ENCODE results near the gene CPNE7. TPM values are rescaled to one million over a fixed set of nuclear protein-coding genes. Genes with fewer than 3 reads are reported as not detected.

CPNE7 gene
- total and polyA plus RNA-seq, 2 of the 4 experiments (the other 2 are of a cell fraction): 5.4 to 17.4 TPM

- peak overlapping the region in 1 of 2 experiments; percentile 51; a peak in 2 of 4 replicates for H4K8ac ChIP-seq (ENCODE audit: low read depth in 2 of 2, low read length in 2 of 2)
- CTCF ChIA-PET: no interaction called here
- TF ChIP-seq SMC3 (IDR thresholded peaks at IDR 0.05; ENCODE audit: low read depth, low read length) (no peak), RFX5 (IDR thresholded peaks at IDR 0.05; ENCODE audit: low read depth, low read length) (no peak), CEBPB (IDR thresholded peaks at IDR 0.05; ENCODE audit: low read depth, low read length) (no peak), CHD1 (IDR thresholded peaks at IDR 0.05; ENCODE audit: low read depth, low read length) (no peak), BHLHE40 (IDR thresholded peaks at IDR 0.05; ENCODE audit: low read depth, low read length) (no peak), NFE2L2 (IDR thresholded peaks at IDR 0.05; ENCODE audit: low read depth, low read length) (no peak), MAFK (IDR thresholded peaks at IDR 0.05; ENCODE audit: low read depth, low read length) (no peak)
- TF ChIP-seq, protein P1, sequence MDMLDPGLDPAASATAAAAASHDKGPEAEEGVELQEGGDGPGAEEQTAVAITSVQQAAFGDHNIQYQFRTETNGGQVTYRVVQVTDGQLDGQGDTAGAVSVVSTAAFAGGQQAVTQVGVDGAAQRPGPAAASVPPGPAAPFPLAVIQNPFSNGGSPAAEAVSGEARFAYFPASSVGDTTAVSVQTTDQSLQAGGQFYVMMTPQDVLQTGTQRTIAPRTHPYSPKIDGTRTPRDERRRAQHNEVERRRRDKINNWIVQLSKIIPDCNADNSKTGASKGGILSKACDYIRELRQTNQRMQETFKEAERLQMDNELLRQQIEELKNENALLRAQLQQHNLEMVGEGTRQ (IDR thresholded peaks at IDR 0.05; ENCODE audit: low read depth, low read length): no peak
- TF ChIP-seq, protein P2, sequence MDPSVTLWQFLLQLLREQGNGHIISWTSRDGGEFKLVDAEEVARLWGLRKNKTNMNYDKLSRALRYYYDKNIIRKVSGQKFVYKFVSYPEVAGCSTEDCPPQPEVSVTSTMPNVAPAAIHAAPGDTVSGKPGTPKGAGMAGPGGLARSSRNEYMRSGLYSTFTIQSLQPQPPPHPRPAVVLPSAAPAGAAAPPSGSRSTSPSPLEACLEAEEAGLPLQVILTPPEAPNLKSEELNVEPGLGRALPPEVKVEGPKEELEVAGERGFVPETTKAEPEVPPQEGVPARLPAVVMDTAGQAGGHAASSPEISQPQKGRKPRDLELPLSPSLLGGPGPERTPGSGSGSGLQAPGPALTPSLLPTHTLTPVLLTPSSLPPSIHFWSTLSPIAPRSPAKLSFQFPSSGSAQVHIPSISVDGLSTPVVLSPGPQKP (IDR thresholded peaks at IDR 0.05; ENCODE audit: borderline replicate concordance, low read depth, low read length): no peak
- TF ChIP-seq, protein P3, sequence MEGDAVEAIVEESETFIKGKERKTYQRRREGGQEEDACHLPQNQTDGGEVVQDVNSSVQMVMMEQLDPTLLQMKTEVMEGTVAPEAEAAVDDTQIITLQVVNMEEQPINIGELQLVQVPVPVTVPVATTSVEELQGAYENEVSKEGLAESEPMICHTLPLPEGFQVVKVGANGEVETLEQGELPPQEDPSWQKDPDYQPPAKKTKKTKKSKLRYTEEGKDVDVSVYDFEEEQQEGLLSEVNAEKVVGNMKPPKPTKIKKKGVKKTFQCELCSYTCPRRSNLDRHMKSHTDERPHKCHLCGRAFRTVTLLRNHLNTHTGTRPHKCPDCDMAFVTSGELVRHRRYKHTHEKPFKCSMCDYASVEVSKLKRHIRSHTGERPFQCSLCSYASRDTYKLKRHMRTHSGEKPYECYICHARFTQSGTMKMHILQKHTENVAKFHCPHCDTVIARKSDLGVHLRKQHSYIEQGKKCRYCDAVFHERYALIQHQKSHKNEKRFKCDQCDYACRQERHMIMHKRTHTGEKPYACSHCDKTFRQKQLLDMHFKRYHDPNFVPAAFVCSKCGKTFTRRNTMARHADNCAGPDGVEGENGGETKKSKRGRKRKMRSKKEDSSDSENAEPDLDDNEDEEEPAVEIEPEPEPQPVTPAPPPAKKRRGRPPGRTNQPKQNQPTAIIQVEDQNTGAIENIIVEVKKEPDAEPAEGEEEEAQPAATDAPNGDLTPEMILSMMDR (conservative IDR thresholded peaks at IDR 0.05; ENCODE audit: low read depth, low read length): no peak
- dilution Hi-C loops (cut with HindIII; ENCODE audit: low sequenced_read_pairs, unreplicated experiment) (no loop called here), intact Hi-C loops (cut with micrococcal nuclease) (no loop called here), in situ Hi-C loops (cut with MboI; ENCODE audit: low sequenced_read_pairs) (loop anchor here (5.0 kb wide), 1 partner anchor 70 kb away; no protein-coding TSS in a partner anchor)
- H3K4me3 ChIP-seq (ENCODE audit: insufficient read depth, low read depth, low read length): no peak overlapping the region
- no peak overlapping the region; the same call in 1 of the 2 replicates for H3K23ac ChIP-seq (ENCODE audit: low read depth, low read length)
- peak overlapping the region; percentile 25; the same call in 1 of the 2 replicates for H4K5ac ChIP-seq (ENCODE audit: low read depth, low read length)
- H2AK5ac ChIP-seq (ENCODE audit: low read depth, low read length): peak overlapping the region; percentile 49
- no peak for ATAC-seq (ENCODE audit: low read depth)
- no TSS peak for BruUV-seq (replicated peaks)
- no peaks in the 10 kb centered on the region for H3K9me1 ChIP-seq (ENCODE audit: insufficient read depth, low read length)
- peak overlapping the region; percentile 32 for H3K27ac ChIP-seq (ENCODE audit: insufficient read depth, low read length)
- H3K56ac ChIP-seq (ENCODE audit: extremely low read depth, insufficient read depth, low read length): no peak overlapping the region
- no peak overlapping the region for H2BK5ac ChIP-seq (ENCODE audit: low read depth, low read length, poor library complexity, severe bottlenecking)
- H3K9ac ChIP-seq (ENCODE audit: low read depth, low read length): no peak overlapping the region
- peak overlapping the region; percentile 54; the same call in 1 of the 2 replicates for H3K4ac ChIP-seq (ENCODE audit: low read depth, low read length)
- POLR2A ChIA-PET (ENCODE audit: unreplicated experiment): no interaction called here
- H3K36me3 ChIP-seq (ENCODE audit: control insufficient read depth, insufficient read depth, low read length): no peaks in the 10 kb centered on the region
- peak overlapping the region; percentile 58; the same call in 1 of the 2 replicates for H2BK20ac ChIP-seq (ENCODE audit: low read depth, low read length)
- H3K4me2 ChIP-seq (ENCODE audit: low read depth, low read length): no peak overlapping the region
- no peak for DNase-seq
- WGBS, 2 experiments (ENCODE audit: extremely low coverage in 2 of 2, insufficient read length in 1 of 2): 73% methylated on average over 8 of the region's 19 CpGs; no CpG with 5 or more reads in 1 of the 2 experiments
- H3K27me3 ChIP-seq (ENCODE audit: control insufficient read depth, insufficient read depth, low read length): peaks cover 4% of the 10 kb centered on the region; the same call in 1 of the 2 replicates
- peaks cover 15% of the 10 kb centered on the region for H3K4me1 ChIP-seq (ENCODE audit: control insufficient read depth, insufficient read depth, low read length)
- H4K91ac ChIP-seq (ENCODE audit: insufficient read depth, low read depth, low read length): no peak overlapping the region
- H3K9me3 ChIP-seq (ENCODE audit: control insufficient read depth, insufficient read depth, low read length): no peaks in the 10 kb centered on the region
- H2BK15ac ChIP-seq (ENCODE audit: low read depth, low read length): peak overlapping the region; percentile 40; the same call in 1 of the 3 replicates
- H2BK120ac ChIP-seq (ENCODE audit: low read depth, low read length): peak overlapping the region; percentile 44; the same call in 1 of the 2 replicates
- peak overlapping the region; percentile 38; the same call in 1 of the 2 replicates for H3K18ac ChIP-seq (ENCODE audit: low read depth, low read length)
- no peaks in the 10 kb centered on the region; a peak in 1 of 4 replicates for H3K79me1 ChIP-seq (ENCODE audit: low read depth in 1 of 2, low read length in 2 of 2)
- H2AK9ac ChIP-seq (replicated peaks; ENCODE audit: low read depth, low read length, poor library complexity): peak overlapping the region; percentile 72
- no peaks in the 10 kb centered on the region for H4K20me1 ChIP-seq (ENCODE audit: insufficient read depth, low read length)
- peak overlapping the region; percentile 24 for H2AFZ ChIP-seq (replicated peaks; ENCODE audit: low read length, poor library complexity)
- H3K14ac ChIP-seq (replicated peaks; ENCODE audit: low read depth, low read length): no peak overlapping the region
Measured at GRCh38 chr16:89572485-89573205, 2.9 kb upstream of the CPNE7 start.
